ENCODE data around the gene SLC29A1. TPM values are rescaled to one million over a fixed set of nuclear protein-coding genes. Genes with fewer than 3 reads are reported as not detected.
"Not testable (repeated sequence)": the region's sequence is repeated elsewhere in the genome, so short reads cannot be mapped to it uniquely, and the experiment has no call there.

SLC29A1 gene
- total RNA-seq, 1 experiment from 2014 or later, result 47.6 TPM

- DNase-seq (ENCODE audit: low read depth), result no peak
- in situ Hi-C loops (cut with HindIII; ENCODE audit: low pct_unique_long_range_greater_than_20kb, low sequenced_read_pairs), result no loop called here
Observed at GRCh38 chr6:44230034-44230675, 6.8 kb downstream of the SLC29A1 start.

GRCh38 chr6:44231426-44231825 is 8.0 kb downstream of the SLC29A1 start:
- DNase-seq (ENCODE audit: low read depth); in situ Hi-C loops (cut with HindIII; ENCODE audit: low pct_unique_long_range_greater_than_20kb, low sequenced_read_pairs): not testable (repeated sequence)

- in situ Hi-C loops (cut with HindIII; ENCODE audit: low pct_unique_long_range_greater_than_20kb, low sequenced_read_pairs), result no loop called here
- no peak for DNase-seq (ENCODE audit: low read depth)
Observed at GRCh38 chr6:44232676-44233566, 9.5 kb downstream of the SLC29A1 start.

GRCh38 chr6:44233567-44234100 is 10.2 kb downstream of the SLC29A1 start:
- no peak for DNase-seq (ENCODE audit: low read depth)
- in situ Hi-C loops (cut with HindIII; ENCODE audit: low pct_unique_long_range_greater_than_20kb, low sequenced_read_pairs), result no loop called here

GRCh38 chr6:44234101-44235025 is 11.0 kb downstream of the SLC29A1 start:
- in situ Hi-C loops (cut with HindIII; ENCODE audit: low pct_unique_long_range_greater_than_20kb, low sequenced_read_pairs), result no loop called here
- peak; percentile 80 for DNase-seq (ENCODE audit: low read depth)

GRCh38 chr6:44235269-44235668 is 11.9 kb downstream of the SLC29A1 start:
- no peak for DNase-seq (ENCODE audit: low read depth)
- in situ Hi-C loops (cut with HindIII; ENCODE audit: low pct_unique_long_range_greater_than_20kb, low sequenced_read_pairs), result no loop called here

- in situ Hi-C loops (cut with HindIII; ENCODE audit: low pct_unique_long_range_greater_than_20kb, low sequenced_read_pairs), result no loop called here
Observed at GRCh38 chr6:44235891-44236516, 12.6 kb downstream of the SLC29A1 start.

GRCh38 chr6:44237021-44237812 is 13.8 kb downstream of the SLC29A1 start:
- in situ Hi-C loops (cut with HindIII; ENCODE audit: low pct_unique_long_range_greater_than_20kb, low sequenced_read_pairs), result no loop called here
- peak; percentile 99 for DNase-seq (ENCODE audit: low read depth)

More at GRCh38 chr6:44235891-44236516, 12.6 kb downstream of the SLC29A1 start:
- DNase-seq (ENCODE audit: low read depth), result no peak

- peak; percentile 81 for DNase-seq (ENCODE audit: low read depth)
- in situ Hi-C loops (cut with HindIII; ENCODE audit: low pct_unique_long_range_greater_than_20kb, low sequenced_read_pairs), result no loop called here
Observed at GRCh38 chr6:44237813-44238433, 14.5 kb downstream of the SLC29A1 start.

- in situ Hi-C loops (cut with HindIII; ENCODE audit: low pct_unique_long_range_greater_than_20kb, low sequenced_read_pairs), result no loop called here
- DNase-seq (ENCODE audit: low read depth), result no peak
Observed at GRCh38 chr6:44238687-44239350, 15.4 kb downstream of the SLC29A1 start.

GRCh38 chr6:44243345-44243744 is 19.9 kb downstream of the SLC29A1 start:
- no peak for DNase-seq (ENCODE audit: low read depth)
- in situ Hi-C loops (cut with HindIII; ENCODE audit: low pct_unique_long_range_greater_than_20kb, low sequenced_read_pairs), result no loop called here

GRCh38 chr6:44245391-44245911 is 22.1 kb downstream of the SLC29A1 start:
- in situ Hi-C loops (cut with HindIII; ENCODE audit: low pct_unique_long_range_greater_than_20kb, low sequenced_read_pairs), result no loop called here
- DNase-seq (ENCODE audit: low read depth), result no peak

GRCh38 chr6:44245912-44246662 is 22.7 kb downstream of the SLC29A1 start:
- peak; percentile 94 for DNase-seq (ENCODE audit: low read depth)
- in situ Hi-C loops (cut with HindIII; ENCODE audit: low pct_unique_long_range_greater_than_20kb, low sequenced_read_pairs), result no loop called here

- in situ Hi-C loops (cut with HindIII; ENCODE audit: low pct_unique_long_range_greater_than_20kb, low sequenced_read_pairs), result no loop called here
- peak; percentile 99 for DNase-seq (ENCODE audit: low read depth)
Observed at GRCh38 chr6:44246663-44247337, 23.4 kb downstream of the SLC29A1 start, which contains the start of gene HSP90AB1. Gene HSP90AB1, plus strand, starts transcription at chr6:44247101. Its CDS starts 1,529 bp downstream, at chr6:44248630.

All from Caki2 (cell line).